Panc1 (cell line): Measurements from ENCODE around the gene ZNF334.

Source experiments
- POLR2AphosphoS5 ChIP-seq: IDR thresholded peaks from 2 replicates; pipeline ENCODE4 v1.6.1; 2012; ENCODE audit warnings: mild to moderate bottlenecking, low read depth, low read length, moderate library complexity
- REST ChIP-seq, 2 experiments: IDR thresholded peaks; 2 replicates each; pipeline ENCODE4 v1.6.1; 2011 to 2012; ENCODE audit warnings: low read depth in 2 of 2, control low read depth in 1 of 2, low read length in 1 of 2, mild to moderate bottlenecking in 1 of 2, moderate library complexity in 1 of 2; ENCODE audit not compliant: insufficient read depth in 1 of 2
- SIN3A ChIP-seq: IDR thresholded peaks from 2 replicates; pipeline ENCODE4 v1.6.1; 2012; ENCODE audit warnings: low read depth, mild to moderate bottlenecking, low read length, moderate library complexity, borderline replicate concordance; ENCODE audit not compliant: insufficient read depth
- TCF7L2 ChIP-seq: IDR thresholded peaks from 2 replicates; pipeline ENCODE4 v1.6.1; 2011; ENCODE audit warnings: mild to moderate bottlenecking, low read depth, low read length, inconsistent platforms
- TF ChIP-seq, protein P1 (sequence below): fragments of 450-650 bp; IDR thresholded peaks from 2 replicates; pipeline ENCODE4 v1.5.1; 2017; ENCODE audit warnings: mild to moderate bottlenecking

GRCh38 chr20:46543959-46544358 lies 30.6 kb upstream of the ZNF334 start:
- TF ChIP-seq, protein P1, sequence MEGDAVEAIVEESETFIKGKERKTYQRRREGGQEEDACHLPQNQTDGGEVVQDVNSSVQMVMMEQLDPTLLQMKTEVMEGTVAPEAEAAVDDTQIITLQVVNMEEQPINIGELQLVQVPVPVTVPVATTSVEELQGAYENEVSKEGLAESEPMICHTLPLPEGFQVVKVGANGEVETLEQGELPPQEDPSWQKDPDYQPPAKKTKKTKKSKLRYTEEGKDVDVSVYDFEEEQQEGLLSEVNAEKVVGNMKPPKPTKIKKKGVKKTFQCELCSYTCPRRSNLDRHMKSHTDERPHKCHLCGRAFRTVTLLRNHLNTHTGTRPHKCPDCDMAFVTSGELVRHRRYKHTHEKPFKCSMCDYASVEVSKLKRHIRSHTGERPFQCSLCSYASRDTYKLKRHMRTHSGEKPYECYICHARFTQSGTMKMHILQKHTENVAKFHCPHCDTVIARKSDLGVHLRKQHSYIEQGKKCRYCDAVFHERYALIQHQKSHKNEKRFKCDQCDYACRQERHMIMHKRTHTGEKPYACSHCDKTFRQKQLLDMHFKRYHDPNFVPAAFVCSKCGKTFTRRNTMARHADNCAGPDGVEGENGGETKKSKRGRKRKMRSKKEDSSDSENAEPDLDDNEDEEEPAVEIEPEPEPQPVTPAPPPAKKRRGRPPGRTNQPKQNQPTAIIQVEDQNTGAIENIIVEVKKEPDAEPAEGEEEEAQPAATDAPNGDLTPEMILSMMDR = no peak
- TF ChIP-seq POLR2AphosphoS5 (no peak), TCF7L2 (no peak), SIN3A (no peak), REST (IDR thresholded peaks at IDR 0.05; ENCODE audit: insufficient read depth in 1 of 2, low read depth in 2 of 2, low read length in 1 of 2) (no peak)
